AG09309 (cell line): ENCODE data around the gene ID1.

Source experiments
- DNase-seq: peaks from one replicate; pipeline ENCODE4 v3.0.0-alpha.2; 2010; ENCODE audit warnings: low read depth
- H3K4me3 ChIP-seq: 2 replicates; pipeline ENCODE4 v1.5.1; 2011; ENCODE audit warnings: mild to moderate bottlenecking, low read depth, low read length, moderate library complexity; ENCODE audit not compliant: control insufficient read depth
- TF ChIP-seq, protein P1 (sequence below): IDR thresholded peaks from 2 replicates; pipeline ENCODE4 v1.5.1; 2011; ENCODE audit warnings: mild to moderate bottlenecking, low read depth, low read length, inconsistent platforms; ENCODE audit not compliant: insufficient read depth, control insufficient read depth; ENCODE audit errors: missing control alignments

Gene ID1

DNA sequence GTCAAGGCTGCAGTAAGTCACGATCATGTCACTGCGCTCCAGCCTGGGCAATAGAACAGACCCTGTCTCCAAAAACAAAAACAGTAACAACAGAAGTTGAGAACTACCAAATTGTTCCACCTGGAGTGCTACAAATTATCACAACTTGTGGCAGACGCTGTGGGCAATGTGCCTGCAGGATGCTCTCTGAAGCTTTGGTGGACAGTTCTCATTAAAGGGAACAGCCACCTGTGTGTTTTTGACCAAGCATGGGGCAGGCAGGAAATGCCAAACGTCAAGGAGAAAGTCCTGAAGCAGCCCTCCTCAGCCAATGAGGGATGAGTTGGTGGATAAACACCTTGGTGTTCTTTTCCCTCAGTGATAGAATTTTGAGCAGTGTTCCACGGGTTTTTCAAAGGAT lies 48.5 kb downstream of the ID1 start:
- TF ChIP-seq, protein P1, sequence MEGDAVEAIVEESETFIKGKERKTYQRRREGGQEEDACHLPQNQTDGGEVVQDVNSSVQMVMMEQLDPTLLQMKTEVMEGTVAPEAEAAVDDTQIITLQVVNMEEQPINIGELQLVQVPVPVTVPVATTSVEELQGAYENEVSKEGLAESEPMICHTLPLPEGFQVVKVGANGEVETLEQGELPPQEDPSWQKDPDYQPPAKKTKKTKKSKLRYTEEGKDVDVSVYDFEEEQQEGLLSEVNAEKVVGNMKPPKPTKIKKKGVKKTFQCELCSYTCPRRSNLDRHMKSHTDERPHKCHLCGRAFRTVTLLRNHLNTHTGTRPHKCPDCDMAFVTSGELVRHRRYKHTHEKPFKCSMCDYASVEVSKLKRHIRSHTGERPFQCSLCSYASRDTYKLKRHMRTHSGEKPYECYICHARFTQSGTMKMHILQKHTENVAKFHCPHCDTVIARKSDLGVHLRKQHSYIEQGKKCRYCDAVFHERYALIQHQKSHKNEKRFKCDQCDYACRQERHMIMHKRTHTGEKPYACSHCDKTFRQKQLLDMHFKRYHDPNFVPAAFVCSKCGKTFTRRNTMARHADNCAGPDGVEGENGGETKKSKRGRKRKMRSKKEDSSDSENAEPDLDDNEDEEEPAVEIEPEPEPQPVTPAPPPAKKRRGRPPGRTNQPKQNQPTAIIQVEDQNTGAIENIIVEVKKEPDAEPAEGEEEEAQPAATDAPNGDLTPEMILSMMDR, result no peak
- H3K4me3 ChIP-seq, result no peak overlapping the region
- DNase-seq, result no peak

DNA sequence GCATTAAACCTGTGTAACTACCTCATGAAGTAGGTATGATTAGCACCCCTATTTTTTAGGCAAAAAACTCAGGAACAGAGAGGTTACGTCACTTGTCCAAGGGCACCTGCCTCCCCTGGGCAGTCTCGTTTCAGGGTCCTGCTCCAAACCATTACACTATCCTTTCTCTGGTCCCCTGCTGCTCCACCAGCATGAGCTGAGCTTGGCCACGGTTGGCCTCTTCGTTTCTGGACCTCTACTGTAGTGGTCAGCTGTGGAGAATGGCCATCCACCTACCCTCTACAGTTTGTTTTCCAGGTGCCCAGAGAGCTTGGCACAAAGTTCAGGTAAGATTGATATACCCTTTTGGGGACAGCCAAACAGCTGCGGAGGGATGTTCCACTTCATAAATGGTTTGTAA lies 49.4 kb downstream of the ID1 start:
- DNase-seq, result no peak
- TF ChIP-seq, protein P1, result no peak
- H3K4me3 ChIP-seq, result no peak overlapping the region
